GM23338 (cell line): ENCODE results near the gene PARP1. TPM values are rescaled to one million over a fixed set of nuclear protein-coding genes. Genes with fewer than 3 reads are reported as not detected.

ENCODE experiments used
- ATAC-seq: fragments of 200-7000 bp; cut with Tn5 transposase; 3 replicates; pipeline ENCODE4 v1.9.1; 2020
- DNase-seq: peaks from one replicate; pipeline ENCODE4 v3.0.0-alpha.2; 2015; ENCODE audit warnings: low spot score
- H2AFZ ChIP-seq: fragments of 200-600 bp; sonication (generic); 2 replicates; pipeline ENCODE4 v1.8.0; 2016; ENCODE audit warnings: antibody characterized with exemption, mild to moderate bottlenecking, moderate library complexity
- H3F3A ChIP-seq: fragments of 200-600 bp; sonication (generic); replicated peaks from 2 replicates; pipeline ENCODE4 v1.8.0; 2017; ENCODE audit warnings: antibody characterized with exemption, mixed run types, low read depth
- H3K27ac ChIP-seq: fragments of 200-600 bp; sonication (generic); 2 replicates; pipeline ENCODE4 v1.6.1; 2016; ENCODE audit warnings: low read depth
- H3K27me3 ChIP-seq: fragments of 200-600 bp; sonication (generic); 2 replicates; pipeline ENCODE4 v1.8.0; 2016; ENCODE audit warnings: mild to moderate bottlenecking, mixed run types, moderate library complexity; ENCODE audit not compliant: insufficient read depth
- H3K36me3 ChIP-seq: fragments of 200-600 bp; sonication (generic); 2 replicates; pipeline ENCODE4 v1.8.0; 2016; ENCODE audit warnings: mild to moderate bottlenecking; ENCODE audit not compliant: insufficient read depth
- H3K4me1 ChIP-seq: fragments of 200-600 bp; sonication (generic); 2 replicates; pipeline ENCODE4 v1.8.0; 2016; ENCODE audit warnings: mild to moderate bottlenecking, moderate library complexity; ENCODE audit not compliant: insufficient read depth
- H3K4me2 ChIP-seq: fragments of 200-600 bp; sonication (generic); 2 replicates; pipeline ENCODE4 v1.7.1; 2017; ENCODE audit warnings: mixed run types
- H3K4me3 ChIP-seq: fragments of 200-600 bp; sonication (generic); 2 replicates; pipeline ENCODE4 v1.6.1; 2016; ENCODE audit warnings: mixed run types
- H3K79me2 ChIP-seq: fragments of 200-600 bp; sonication (generic); replicated peaks from 2 replicates; pipeline ENCODE4 v1.8.0; 2017; ENCODE audit warnings: mild to moderate bottlenecking; ENCODE audit not compliant: insufficient read depth
- H3K9me2 ChIP-seq: fragments of 200-600 bp; sonication (generic); 2 replicates; pipeline ENCODE4 v1.8.0; 2017; ENCODE audit not compliant: insufficient read depth
- H4K20me1 ChIP-seq: fragments of 200-600 bp; sonication (generic); replicated peaks from 2 replicates; pipeline ENCODE4 v1.8.0; 2017; ENCODE audit warnings: mild to moderate bottlenecking; ENCODE audit not compliant: insufficient read depth
- H3K27ac Mint-ChIP-seq: 2 replicates; pipeline ENCODE4 v1.8.0; 2020; ENCODE audit warnings: inconsistent platforms, mild to moderate bottlenecking, moderate library complexity, mixed read lengths
- H3K27me3 Mint-ChIP-seq: 3 replicates; pipeline ENCODE4 v1.8.0; 2022; ENCODE audit warnings: low read depth, mild to moderate bottlenecking, moderate library complexity, mixed read lengths, inconsistent platforms; ENCODE audit not compliant: insufficient read depth, poor library complexity
- H3K36me3 Mint-ChIP-seq: 3 replicates; pipeline ENCODE4 v1.8.0; 2021; ENCODE audit warnings: low read depth, mild to moderate bottlenecking, inconsistent platforms, moderate library complexity, mixed read lengths
- H3K4me1 Mint-ChIP-seq: 3 replicates; pipeline ENCODE4 v1.8.0; 2020; ENCODE audit warnings: mild to moderate bottlenecking, inconsistent platforms, mixed read lengths
- H3K4me3 Mint-ChIP-seq: 3 replicates; pipeline ENCODE4 v1.8.0; 2021; ENCODE audit warnings: moderate library complexity, mild to moderate bottlenecking, inconsistent platforms, mixed read lengths
- H3K9me3 Mint-ChIP-seq: 3 replicates; pipeline ENCODE4 v1.8.0; 2020; ENCODE audit warnings: moderate library complexity, mild to moderate bottlenecking, inconsistent platforms, mixed read lengths
- CREB1 ChIP-seq: fragments of 250-450 bp; sonication (Bioruptor Pico); IDR thresholded peaks from 2 replicates; pipeline ENCODE4 v1.5.0; 2020; ENCODE audit warnings: low read depth, mild to moderate bottlenecking, moderate library complexity
- EZH2 ChIP-seq: fragments of 200-600 bp; sonication (generic); IDR thresholded peaks from one replicate; pipeline ENCODE4 v1.8.0; 2017; ENCODE audit warnings: antibody characterized with exemption, mild to moderate bottlenecking, low read depth; ENCODE audit not compliant: unreplicated experiment
- JUNB ChIP-seq: IDR thresholded peaks from one replicate; pipeline ENCODE4 v1.6.1; 2016; ENCODE audit warnings: antibody characterized with exemption; ENCODE audit not compliant: unreplicated experiment
- STAT1 ChIP-seq: IDR thresholded peaks from one replicate; pipeline ENCODE4 v1.6.1; 2016; ENCODE audit warnings: antibody characterized with exemption; ENCODE audit not compliant: unreplicated experiment
- polyA plus RNA-seq: library from polyadenylated mRNA; unstranded; fragments of >200 nt; fragmentation: Nextera tagmentation; extraction: Ambion mirVana; gene quantifications from 2 replicates; pipeline ENCODE4 v1.2.1, GENCODE V29; 2016
- total RNA-seq: library from RNA; depleted of rRNA; stranded (reverse); fragments of >200 nt; shearing (Covaris generic); gene quantifications from 2 replicates; pipeline ENCODE4 v1.2.3, GENCODE V29; 2014
- TF ChIP-seq, protein P1 (sequence below): IDR thresholded peaks from one replicate; pipeline ENCODE4 v1.6.1; 2018; ENCODE audit warnings: antibody characterized with exemption; ENCODE audit not compliant: unreplicated experiment
- TF ChIP-seq, protein P2 (sequence below): IDR thresholded peaks from 2 replicates; pipeline ENCODE4 v1.6.1; 2016; ENCODE audit warnings: antibody characterized with exemption
- TF ChIP-seq, protein P3 (sequence below), 2 experiments: fragments of 200-600 bp in 1 of 2; sonication (generic) in 1 of 2; conservative IDR thresholded peaks; 2 replicates each; pipeline versions ENCODE4 v1.5.1 to v1.6.1; 2016 to 2017; ENCODE audit warnings: antibody characterized with exemption in 2 of 2, low read depth in 2 of 2, mild to moderate bottlenecking in 2 of 2, moderate library complexity in 1 of 2

The PARP1 gene
- total and polyA plus RNA-seq, 2 experiments from 2014 or later: 877 to 1,082 TPM

DNA sequence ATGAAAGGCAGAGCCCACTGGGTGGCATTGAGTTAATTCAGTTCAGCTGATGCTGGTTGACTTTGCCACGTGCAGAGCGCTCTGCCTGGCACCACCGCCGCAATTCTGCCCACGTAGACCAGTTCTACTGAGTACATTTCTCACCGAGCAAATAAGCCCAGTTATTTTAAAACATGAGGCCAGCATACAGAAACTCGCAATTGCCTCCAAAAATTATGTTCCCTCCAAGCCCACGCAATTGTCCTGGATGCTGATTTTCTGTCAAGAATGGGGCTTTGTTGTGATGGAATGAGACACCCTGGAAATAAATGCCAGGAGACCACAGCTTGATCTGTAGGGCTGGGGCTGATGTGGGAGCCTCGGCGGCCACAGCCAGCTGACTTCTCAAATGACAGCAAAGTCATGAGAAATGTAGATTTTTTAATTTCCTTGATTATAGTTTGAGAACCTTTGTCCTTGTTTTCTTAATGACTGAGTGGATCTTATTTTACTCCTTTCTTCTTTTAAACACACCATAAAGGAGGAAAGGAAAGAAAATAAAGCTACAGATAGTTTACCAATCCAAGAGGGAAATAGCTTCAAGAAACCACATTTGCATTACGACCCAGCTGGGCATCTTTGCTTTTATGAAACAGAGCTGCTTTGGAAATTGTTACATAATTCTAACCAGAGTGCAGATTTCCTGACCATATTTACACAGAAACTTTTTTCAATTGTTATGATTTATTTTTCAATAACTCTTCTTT is 11.6 kb upstream of the PARP1 start (continued):
- TF ChIP-seq, protein P1, sequence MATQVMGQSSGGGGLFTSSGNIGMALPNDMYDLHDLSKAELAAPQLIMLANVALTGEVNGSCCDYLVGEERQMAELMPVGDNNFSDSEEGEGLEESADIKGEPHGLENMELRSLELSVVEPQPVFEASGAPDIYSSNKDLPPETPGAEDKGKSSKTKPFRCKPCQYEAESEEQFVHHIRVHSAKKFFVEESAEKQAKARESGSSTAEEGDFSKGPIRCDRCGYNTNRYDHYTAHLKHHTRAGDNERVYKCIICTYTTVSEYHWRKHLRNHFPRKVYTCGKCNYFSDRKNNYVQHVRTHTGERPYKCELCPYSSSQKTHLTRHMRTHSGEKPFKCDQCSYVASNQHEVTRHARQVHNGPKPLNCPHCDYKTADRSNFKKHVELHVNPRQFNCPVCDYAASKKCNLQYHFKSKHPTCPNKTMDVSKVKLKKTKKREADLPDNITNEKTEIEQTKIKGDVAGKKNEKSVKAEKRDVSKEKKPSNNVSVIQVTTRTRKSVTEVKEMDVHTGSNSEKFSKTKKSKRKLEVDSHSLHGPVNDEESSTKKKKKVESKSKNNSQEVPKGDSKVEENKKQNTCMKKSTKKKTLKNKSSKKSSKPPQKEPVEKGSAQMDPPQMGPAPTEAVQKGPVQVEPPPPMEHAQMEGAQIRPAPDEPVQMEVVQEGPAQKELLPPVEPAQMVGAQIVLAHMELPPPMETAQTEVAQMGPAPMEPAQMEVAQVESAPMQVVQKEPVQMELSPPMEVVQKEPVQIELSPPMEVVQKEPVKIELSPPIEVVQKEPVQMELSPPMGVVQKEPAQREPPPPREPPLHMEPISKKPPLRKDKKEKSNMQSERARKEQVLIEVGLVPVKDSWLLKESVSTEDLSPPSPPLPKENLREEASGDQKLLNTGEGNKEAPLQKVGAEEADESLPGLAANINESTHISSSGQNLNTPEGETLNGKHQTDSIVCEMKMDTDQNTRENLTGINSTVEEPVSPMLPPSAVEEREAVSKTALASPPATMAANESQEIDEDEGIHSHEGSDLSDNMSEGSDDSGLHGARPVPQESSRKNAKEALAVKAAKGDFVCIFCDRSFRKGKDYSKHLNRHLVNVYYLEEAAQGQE: no peak

DNA sequence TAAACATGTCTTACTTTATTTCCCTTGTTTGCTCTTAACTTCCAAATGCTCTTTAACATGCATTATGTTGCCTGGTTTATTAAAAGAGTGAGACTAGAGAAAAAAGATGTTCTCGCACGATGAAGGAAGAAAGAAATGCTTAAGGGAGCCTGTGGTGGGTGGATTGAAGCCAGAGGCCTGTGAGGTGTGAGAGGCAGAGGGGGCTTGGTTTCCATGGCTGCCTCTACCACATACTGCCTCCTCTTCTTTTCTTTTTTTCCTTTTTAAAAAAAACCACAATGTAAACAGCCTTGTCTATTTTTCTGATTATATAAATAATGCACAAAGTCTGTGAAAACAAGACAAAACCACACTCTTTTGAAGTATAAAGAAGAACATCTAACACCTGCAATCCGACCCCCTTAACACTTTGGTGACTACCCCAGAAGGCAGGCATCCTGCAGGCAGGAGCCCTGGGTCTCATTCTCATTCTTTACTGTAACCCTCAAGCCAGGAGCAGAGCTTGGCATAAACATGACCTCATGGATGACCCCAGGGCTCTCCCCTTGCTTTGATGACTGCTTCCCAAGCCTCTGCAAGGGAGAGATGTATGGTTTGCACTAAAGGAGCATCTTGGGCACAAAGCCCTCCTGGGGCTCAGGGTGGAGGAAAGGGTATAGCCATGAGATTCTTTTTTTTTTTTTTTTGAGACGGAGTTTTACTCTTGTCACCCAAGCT is 10.1 kb upstream of the PARP1 start:
- DNase-seq (no peak), ATAC-seq (peak; percentile 95)
- no peaks in the 10 kb centered on the region for H3K9me3 Mint-ChIP-seq
- H3K4me1 Mint-ChIP-seq: peaks cover 15% of the 10 kb centered on the region
- no peak overlapping the region for H3K27ac Mint-ChIP-seq
- H3K4me2 ChIP-seq: no peak overlapping the region
- no peak overlapping the region for H2AFZ ChIP-seq
- no peaks in the 10 kb centered on the region for H3K27me3 Mint-ChIP-seq
- no peaks in the 10 kb centered on the region for H3K36me3 Mint-ChIP-seq
- no peaks in the 10 kb centered on the region for H3K27me3 ChIP-seq
- H4K20me1 ChIP-seq: no peaks in the 10 kb centered on the region
- no peaks in the 10 kb centered on the region for H3K9me2 ChIP-seq
- no peaks in the 10 kb centered on the region for H3K36me3 ChIP-seq
- H3K27ac ChIP-seq: no peak overlapping the region
- no peaks in the 10 kb centered on the region for H3K79me2 ChIP-seq
- H3K4me3 ChIP-seq: no peak overlapping the region
- H3K4me1 ChIP-seq: no peaks in the 10 kb centered on the region; the same call in 1 of the 2 replicates
- H3F3A ChIP-seq: no peaks in the 10 kb centered on the region
- H3K4me3 Mint-ChIP-seq: no peak overlapping the region
- TF ChIP-seq EZH2 (no peak), CREB1 (no peak), JUNB (no peak)
- TF ChIP-seq, protein P2, sequence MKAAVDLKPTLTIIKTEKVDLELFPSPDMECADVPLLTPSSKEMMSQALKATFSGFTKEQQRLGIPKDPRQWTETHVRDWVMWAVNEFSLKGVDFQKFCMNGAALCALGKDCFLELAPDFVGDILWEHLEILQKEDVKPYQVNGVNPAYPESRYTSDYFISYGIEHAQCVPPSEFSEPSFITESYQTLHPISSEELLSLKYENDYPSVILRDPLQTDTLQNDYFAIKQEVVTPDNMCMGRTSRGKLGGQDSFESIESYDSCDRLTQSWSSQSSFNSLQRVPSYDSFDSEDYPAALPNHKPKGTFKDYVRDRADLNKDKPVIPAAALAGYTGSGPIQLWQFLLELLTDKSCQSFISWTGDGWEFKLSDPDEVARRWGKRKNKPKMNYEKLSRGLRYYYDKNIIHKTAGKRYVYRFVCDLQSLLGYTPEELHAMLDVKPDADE: no peak

DNA sequence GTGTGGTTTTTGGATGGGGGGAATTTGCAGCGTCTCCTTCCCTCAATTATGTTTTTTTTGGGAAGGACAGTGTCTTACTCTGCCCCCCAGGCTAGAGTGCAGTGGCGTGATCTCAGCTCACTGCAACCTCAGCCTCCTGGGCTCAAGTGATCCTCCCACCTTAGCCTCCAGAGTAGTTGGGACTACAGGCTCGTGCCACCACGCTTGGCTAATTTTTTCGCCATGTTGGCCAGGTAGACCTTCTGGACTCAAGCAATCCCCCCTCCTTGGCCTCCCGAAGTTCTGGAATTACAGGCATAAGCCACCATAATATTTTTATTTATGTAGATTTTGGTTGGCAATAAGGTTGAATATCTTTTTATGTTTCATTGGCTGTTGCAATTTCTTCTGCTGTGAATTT is 9.5 kb upstream of the PARP1 start:
- Histone ChIP-seq H4K20me1 (no peaks in the 10 kb centered on the region), H3K27me3 (no peaks in the 10 kb centered on the region), H3K36me3 (no peaks in the 10 kb centered on the region), H3K4me2 (no peak overlapping the region), H3K79me2 (no peaks in the 10 kb centered on the region), H3K27ac (no peak overlapping the region), H3K4me1 (no peaks in the 10 kb centered on the region; the same call in 1 of the 2 replicates), H3K9me2 (no peaks in the 10 kb centered on the region), H2AFZ (no peak overlapping the region), H3F3A (no peaks in the 10 kb centered on the region), H3K4me3 (no peak overlapping the region)
- ATAC-seq: no peak
- H3K4me3 Mint-ChIP-seq: no peak overlapping the region
- TF ChIP-seq STAT1: no peak
- TF ChIP-seq, protein P3, sequence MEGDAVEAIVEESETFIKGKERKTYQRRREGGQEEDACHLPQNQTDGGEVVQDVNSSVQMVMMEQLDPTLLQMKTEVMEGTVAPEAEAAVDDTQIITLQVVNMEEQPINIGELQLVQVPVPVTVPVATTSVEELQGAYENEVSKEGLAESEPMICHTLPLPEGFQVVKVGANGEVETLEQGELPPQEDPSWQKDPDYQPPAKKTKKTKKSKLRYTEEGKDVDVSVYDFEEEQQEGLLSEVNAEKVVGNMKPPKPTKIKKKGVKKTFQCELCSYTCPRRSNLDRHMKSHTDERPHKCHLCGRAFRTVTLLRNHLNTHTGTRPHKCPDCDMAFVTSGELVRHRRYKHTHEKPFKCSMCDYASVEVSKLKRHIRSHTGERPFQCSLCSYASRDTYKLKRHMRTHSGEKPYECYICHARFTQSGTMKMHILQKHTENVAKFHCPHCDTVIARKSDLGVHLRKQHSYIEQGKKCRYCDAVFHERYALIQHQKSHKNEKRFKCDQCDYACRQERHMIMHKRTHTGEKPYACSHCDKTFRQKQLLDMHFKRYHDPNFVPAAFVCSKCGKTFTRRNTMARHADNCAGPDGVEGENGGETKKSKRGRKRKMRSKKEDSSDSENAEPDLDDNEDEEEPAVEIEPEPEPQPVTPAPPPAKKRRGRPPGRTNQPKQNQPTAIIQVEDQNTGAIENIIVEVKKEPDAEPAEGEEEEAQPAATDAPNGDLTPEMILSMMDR (conservative IDR thresholded peaks at IDR 0.05; ENCODE audit: low read depth in 2 of 2): no peak
- H3K9me3 Mint-ChIP-seq: no peaks in the 10 kb centered on the region
- no peak overlapping the region for H3K27ac Mint-ChIP-seq
- no peaks in the 10 kb centered on the region for H3K36me3 Mint-ChIP-seq
- H3K4me1 Mint-ChIP-seq: peaks cover 15% of the 10 kb centered on the region
- DNase-seq: no peak
- H3K27me3 Mint-ChIP-seq: no peaks in the 10 kb centered on the region
